Upper lobe of right lung (tissue), 1 donor: ENCODE results near the gene TBK1. TPM values are rescaled to one million over a fixed set of nuclear protein-coding genes. Genes with fewer than 3 reads are reported as not detected.
A peak's percentile ranks its signal among the peaks of the same experiment; 100 is the strongest.

Source experiments
- ATAC-seq: fragments of 200-7000 bp; cut with Tn5 transposase; one replicate; pipeline ENCODE4 v1.9.1; 2020; ENCODE audit warnings: mild to moderate bottlenecking, moderate library complexity
- DNase-seq: peaks from one replicate; pipeline ENCODE4 v3.0.0-alpha.2; 2020
- H3K27ac ChIP-seq: fragments of 200-600 bp; one replicate; pipeline ENCODE4 v1.8.0; 2022
- H3K27me3 ChIP-seq: fragments of 200-600 bp; one replicate; pipeline ENCODE4 v1.8.0; 2022; ENCODE audit warnings: mild to moderate bottlenecking
- H3K36me3 ChIP-seq: fragments of 200-600 bp; one replicate; pipeline ENCODE4 v1.8.0; 2022
- H3K4me1 ChIP-seq: fragments of 200-600 bp; one replicate; pipeline ENCODE4 v1.8.0; 2022
- H3K4me3 ChIP-seq: fragments of 200-600 bp; one replicate; pipeline ENCODE4 v1.8.0; 2022; ENCODE audit warnings: mild to moderate bottlenecking
- H3K9me3 ChIP-seq: fragments of 200-600 bp; one replicate; pipeline ENCODE4 v1.8.0; 2022
- intact Hi-C: fragments of 100-400 bp; cut with DNase I; formaldehyde crosslinking; loops from one replicate; pipeline ENCODE4 v1.11.0; 2022
- total RNA-seq: library from RNA; stranded (reverse); fragmentation: NEBNext Ultra II Directional; extraction: Animal tissue kit (Norgen Biotek cat#: 25700); gene quantifications from one replicate; pipeline ENCODE4 v1.2.1, GENCODE V29; 2021
- TF ChIP-seq, protein P1 (sequence below): fragments of 200-600 bp; IDR thresholded peaks from one replicate; pipeline ENCODE4 v1.8.0; 2022; ENCODE audit warnings: antibody characterized with exemption
- donor health status: DM: no; HTN: yes; CAD: no; lungs with severe emphysema.

Gene TBK1
- total RNA-seq, 1 donor from 2014 or later, result 28.2 TPM

DNA sequence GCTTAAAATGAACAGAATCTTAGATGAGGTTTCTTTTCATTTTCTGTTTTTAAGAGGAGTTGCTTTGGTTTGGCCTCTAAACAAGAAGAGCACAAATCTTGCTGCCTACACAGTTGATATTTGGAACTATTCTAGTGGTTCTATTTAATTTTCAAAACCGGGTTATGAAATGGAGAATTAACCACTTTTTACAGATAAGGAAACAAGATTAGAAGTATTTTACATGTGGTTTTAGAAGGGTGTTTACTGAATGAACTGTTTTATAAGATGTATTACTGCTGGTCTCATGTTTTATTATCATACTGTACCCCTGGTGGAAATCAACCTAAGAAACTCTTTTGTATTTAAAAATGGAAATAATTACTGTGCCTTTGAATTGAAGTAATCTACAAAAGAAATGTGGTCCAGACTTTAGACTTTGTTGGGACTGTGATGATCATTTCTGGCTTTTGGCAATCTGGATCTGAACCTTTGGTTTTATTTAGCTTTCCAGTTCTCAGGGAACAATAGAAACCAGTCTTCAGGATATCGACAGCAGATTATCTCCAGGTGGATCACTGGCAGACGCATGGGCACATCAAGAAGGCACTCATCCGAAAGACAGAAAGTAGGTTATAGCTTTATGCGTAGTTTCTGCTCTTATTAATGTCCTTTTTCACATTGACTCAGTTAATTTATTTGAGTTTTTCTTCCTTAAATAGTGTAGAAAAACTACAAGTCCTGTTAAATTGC lies 43.2 kb downstream of the TBK1 start:
- no peak overlapping the region for H3K4me3 ChIP-seq
- ATAC-seq, result no peak
- no peak overlapping the region for H3K27ac ChIP-seq
- DNase-seq, result no peak
- H3K36me3 ChIP-seq, result peaks cover 100% of the 10 kb centered on the region
- TF ChIP-seq, protein P1, sequence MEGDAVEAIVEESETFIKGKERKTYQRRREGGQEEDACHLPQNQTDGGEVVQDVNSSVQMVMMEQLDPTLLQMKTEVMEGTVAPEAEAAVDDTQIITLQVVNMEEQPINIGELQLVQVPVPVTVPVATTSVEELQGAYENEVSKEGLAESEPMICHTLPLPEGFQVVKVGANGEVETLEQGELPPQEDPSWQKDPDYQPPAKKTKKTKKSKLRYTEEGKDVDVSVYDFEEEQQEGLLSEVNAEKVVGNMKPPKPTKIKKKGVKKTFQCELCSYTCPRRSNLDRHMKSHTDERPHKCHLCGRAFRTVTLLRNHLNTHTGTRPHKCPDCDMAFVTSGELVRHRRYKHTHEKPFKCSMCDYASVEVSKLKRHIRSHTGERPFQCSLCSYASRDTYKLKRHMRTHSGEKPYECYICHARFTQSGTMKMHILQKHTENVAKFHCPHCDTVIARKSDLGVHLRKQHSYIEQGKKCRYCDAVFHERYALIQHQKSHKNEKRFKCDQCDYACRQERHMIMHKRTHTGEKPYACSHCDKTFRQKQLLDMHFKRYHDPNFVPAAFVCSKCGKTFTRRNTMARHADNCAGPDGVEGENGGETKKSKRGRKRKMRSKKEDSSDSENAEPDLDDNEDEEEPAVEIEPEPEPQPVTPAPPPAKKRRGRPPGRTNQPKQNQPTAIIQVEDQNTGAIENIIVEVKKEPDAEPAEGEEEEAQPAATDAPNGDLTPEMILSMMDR, result no peak
- H3K4me1 ChIP-seq, result no peaks in the 10 kb centered on the region
- H3K9me3 ChIP-seq, result no peaks in the 10 kb centered on the region
- H3K27me3 ChIP-seq, result no peaks in the 10 kb centered on the region
- intact Hi-C loops, result no loop called here

DNA sequence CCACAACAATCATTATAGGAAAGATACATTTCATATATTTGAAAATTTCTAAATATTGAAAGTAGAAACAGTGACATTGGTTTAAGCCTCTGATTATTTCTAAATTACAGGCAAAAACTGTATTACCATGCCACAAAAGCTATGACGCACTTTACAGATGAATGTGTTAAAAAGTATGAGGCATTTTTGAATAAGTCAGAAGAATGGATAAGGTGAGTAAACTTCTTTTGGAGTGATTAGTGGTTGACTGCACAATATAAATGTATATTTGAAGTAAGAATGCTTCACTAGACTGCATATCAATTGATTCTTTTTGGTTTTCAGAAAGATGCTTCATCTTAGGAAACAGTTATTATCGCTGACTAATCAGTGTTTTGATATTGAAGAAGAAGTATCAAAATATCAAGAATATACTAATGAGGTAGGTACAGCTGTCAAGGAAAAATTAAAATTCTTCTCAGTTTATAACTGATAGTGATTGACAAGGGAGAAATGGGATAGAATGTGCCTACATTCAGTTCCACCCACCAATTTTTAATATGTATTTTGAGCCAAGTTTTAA lies 45.0 kb downstream of the TBK1 start:
- H3K27ac ChIP-seq, result no peak overlapping the region
- no peak overlapping the region for H3K4me3 ChIP-seq
- H3K27me3 ChIP-seq, result no peaks in the 10 kb centered on the region
- H3K4me1 ChIP-seq, result no peaks in the 10 kb centered on the region
- peaks cover 98% of the 10 kb centered on the region for H3K36me3 ChIP-seq
- intact Hi-C loops, result no loop called here
- H3K9me3 ChIP-seq, result no peaks in the 10 kb centered on the region
- ATAC-seq (no peak), DNase-seq (no peak)
- TF ChIP-seq, protein P1, result no peak

DNA sequence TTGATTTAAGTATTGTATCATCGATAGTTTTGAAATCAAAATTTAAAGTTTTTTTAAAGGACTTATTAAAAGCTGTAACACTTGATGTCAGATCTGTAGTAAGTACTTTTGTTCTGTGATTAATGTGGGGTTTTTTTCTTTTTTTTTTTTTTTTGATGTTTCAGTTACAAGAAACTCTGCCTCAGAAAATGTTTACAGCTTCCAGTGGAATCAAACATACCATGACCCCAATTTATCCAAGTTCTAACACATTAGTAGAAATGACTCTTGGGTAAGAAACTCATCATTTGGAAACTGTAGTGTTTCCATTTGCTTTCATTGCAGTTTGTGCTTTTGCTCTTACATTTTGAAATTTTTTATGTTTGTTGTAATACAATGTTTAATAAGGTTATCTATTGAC lies 45.6 kb downstream of the TBK1 start:
- Histone ChIP-seq H3K4me3 (no peak overlapping the region), H3K9me3 (no peaks in the 10 kb centered on the region), H3K27me3 (no peaks in the 10 kb centered on the region), H3K36me3 (peaks cover 93% of the 10 kb centered on the region), H3K27ac (no peak overlapping the region), H3K4me1 (no peaks in the 10 kb centered on the region)
- intact Hi-C loops, result no loop called here
- TF ChIP-seq, protein P1, result no peak
- ATAC-seq, result no peak
- no peak for DNase-seq

DNA sequence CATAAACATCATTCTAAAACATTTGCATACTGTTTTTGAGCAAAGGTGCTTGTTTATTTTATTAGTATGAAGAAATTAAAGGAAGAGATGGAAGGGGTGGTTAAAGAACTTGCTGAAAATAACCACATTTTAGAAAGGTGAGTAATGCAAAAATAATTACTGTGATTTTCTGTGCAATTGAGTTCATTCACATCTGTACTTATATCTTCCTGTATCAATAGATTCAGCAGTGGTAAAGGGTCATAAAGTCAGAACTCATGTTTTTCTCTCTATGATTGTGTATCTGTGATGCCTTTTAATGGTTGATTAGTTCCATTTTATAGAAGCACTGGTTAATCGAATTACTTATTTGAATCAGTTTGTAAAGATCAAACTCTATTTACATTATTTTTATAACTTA lies 46.0 kb downstream of the TBK1 start:
- no peak overlapping the region for H3K27ac ChIP-seq
- H3K27me3 ChIP-seq, result no peaks in the 10 kb centered on the region
- ATAC-seq (no peak), DNase-seq (no peak)
- no peak overlapping the region for H3K4me3 ChIP-seq
- H3K4me1 ChIP-seq, result no peaks in the 10 kb centered on the region
- TF ChIP-seq, protein P1, result no peak
- H3K9me3 ChIP-seq, result no peaks in the 10 kb centered on the region
- intact Hi-C loops, result no loop called here
- peaks cover 88% of the 10 kb centered on the region for H3K36me3 ChIP-seq

DNA sequence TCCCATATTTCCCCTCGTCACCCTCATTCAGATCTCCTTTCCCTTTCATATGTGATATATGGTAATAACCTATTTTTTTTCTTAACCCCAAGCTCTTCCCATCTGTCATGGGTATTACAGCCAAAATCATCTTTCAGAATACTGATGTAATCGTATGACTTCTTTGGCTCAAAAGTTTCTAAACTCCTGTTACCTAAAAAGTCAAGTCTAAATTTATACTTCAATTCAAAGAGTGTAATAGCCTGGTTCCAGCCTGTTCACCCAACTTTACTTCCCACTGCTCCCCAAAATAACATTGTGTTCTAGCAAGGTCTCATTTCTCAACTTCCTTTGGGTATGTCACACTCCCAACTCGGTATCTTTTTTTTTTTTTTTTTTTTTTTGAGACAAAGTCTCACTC lies 48.5 kb downstream of the TBK1 start:
- ATAC-seq (peak; percentile 82), DNase-seq (no peak)
- Histone ChIP-seq H3K36me3 (peaks cover 63% of the 10 kb centered on the region), H3K9me3 (no peaks in the 10 kb centered on the region), H3K4me3 (no peak overlapping the region), H3K4me1 (no peaks in the 10 kb centered on the region), H3K27ac (no peak overlapping the region), H3K27me3 (no peaks in the 10 kb centered on the region)
- intact Hi-C loops, result no loop called here
- TF ChIP-seq, protein P1, result no peak
